ENCODE data around the gene JPT1. TPM values are rescaled to one million over a fixed set of nuclear protein-coding genes. Genes with fewer than 3 reads are reported as not detected.

JPT1 gene
- total and polyA plus RNA-seq, 2 experiments from 2014 or later, result 278 to 903 TPM

- Histone ChIP-seq H3K27ac (ENCODE audit: low read depth) (no peak overlapping the region), H3K79me2 (replicated peaks; ENCODE audit: insufficient read depth) (peaks cover 65% of the 10 kb centered on the region), H3K36me3 (ENCODE audit: insufficient read depth) (peaks cover 34% of the 10 kb centered on the region), H4K20me1 (replicated peaks; ENCODE audit: insufficient read depth) (peaks cover 43% of the 10 kb centered on the region), H3K4me1 (ENCODE audit: insufficient read depth) (0 out of 2 replicates have a peak, but pooled peaks cover 13% of the 10 kb centered on the region), H2AFZ (no peak overlapping the region), H3F3A (replicated peaks; ENCODE audit: low read depth) (peaks cover 26% of the 10 kb centered on the region), H3K9me2 (ENCODE audit: insufficient read depth) (no peaks in the 10 kb centered on the region), H3K27me3 (ENCODE audit: insufficient read depth) (no peaks in the 10 kb centered on the region), H3K4me2 (peak overlapping the region; percentile 96), H3K4me3 (peak overlapping the region; percentile 85)
- Mint-ChIP-seq H3K4me3 (peak overlapping the region; percentile 90), H3K36me3 (ENCODE audit: low read depth) (peaks cover 56% of the 10 kb centered on the region), H3K27me3 (ENCODE audit: insufficient read depth, low read depth, poor library complexity) (peaks cover 17% of the 10 kb centered on the region), H3K9me3 (peaks cover 4% of the 10 kb centered on the region; the same call in 1 of the 3 replicates), H3K27ac (peak overlapping the region; percentile 72), H3K4me1 (peaks cover 21% of the 10 kb centered on the region)
- DNase-seq (ENCODE audit: low spot score), result no peak
- TF ChIP-seq EZH2 (IDR thresholded peaks at IDR 0.05; ENCODE audit: low read depth, unreplicated experiment), result no peak
- no peak for TF ChIP-seq ZNF462 (CRISPR knock-in tag; IDR thresholded peaks at IDR 0.05)
- TF ChIP-seq CTCF (conservative IDR thresholded peaks at IDR 0.05; ENCODE audit: low read depth in 2 of 2), result no peak
- TF ChIP-seq JUNB (IDR thresholded peaks at IDR 0.05; ENCODE audit: unreplicated experiment), result no peak
- no peak for TF ChIP-seq CREB1 (CRISPR knock-in tag; IDR thresholded peaks at IDR 0.05; ENCODE audit: low read depth)
- no peak for ATAC-seq
These were observed 26.8 kb upstream of the JPT1 start for GRCh38 chr17:75181110-75181509.
